Choroid plexus epithelial cell (primary cell): ENCODE results near the gene NBEAL2.
"Not testable (repeated sequence)": the region's sequence is repeated elsewhere in the genome, so short reads cannot be mapped to it uniquely, and the experiment has no call there.

Experiments
- DNase-seq: peaks from one replicate; pipeline ENCODE4 v3.0.0-alpha.2; 2010; ENCODE audit warnings: low read depth
- H3K4me3 ChIP-seq: 2 replicates; pipeline ENCODE4 v1.5.1; 2011; ENCODE audit warnings: low read depth, mild to moderate bottlenecking, control low read depth, low read length, moderate library complexity
- TF ChIP-seq, protein P1 (sequence below): conservative IDR thresholded peaks from 2 replicates; pipeline ENCODE4 v1.5.1; 2011; ENCODE audit warnings: low read depth, mild to moderate bottlenecking, control low read depth, inconsistent platforms, low read length, moderate library complexity

Gene NBEAL2

DNA sequence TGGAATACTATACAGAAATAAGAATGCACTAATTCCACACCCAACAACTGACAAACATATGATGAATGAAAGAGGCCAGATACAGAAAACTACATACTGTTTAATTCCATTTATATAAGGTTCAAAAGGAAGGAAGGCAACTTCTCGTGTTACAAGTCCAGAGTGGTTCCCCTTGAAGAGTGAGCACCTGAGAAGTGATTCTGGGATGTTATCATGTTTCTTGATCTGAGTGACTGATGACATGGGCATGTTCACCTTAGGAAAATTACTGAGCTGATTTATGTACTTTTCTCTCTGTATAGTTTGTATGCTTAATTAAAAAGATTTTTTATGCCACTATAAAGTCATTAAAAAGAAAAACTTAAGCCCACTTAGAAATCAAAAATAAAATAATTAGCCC, 16.5 kb upstream of the NBEAL2 start:
- no peak overlapping the region for H3K4me3 ChIP-seq
- no peak for DNase-seq
- TF ChIP-seq, protein P1, sequence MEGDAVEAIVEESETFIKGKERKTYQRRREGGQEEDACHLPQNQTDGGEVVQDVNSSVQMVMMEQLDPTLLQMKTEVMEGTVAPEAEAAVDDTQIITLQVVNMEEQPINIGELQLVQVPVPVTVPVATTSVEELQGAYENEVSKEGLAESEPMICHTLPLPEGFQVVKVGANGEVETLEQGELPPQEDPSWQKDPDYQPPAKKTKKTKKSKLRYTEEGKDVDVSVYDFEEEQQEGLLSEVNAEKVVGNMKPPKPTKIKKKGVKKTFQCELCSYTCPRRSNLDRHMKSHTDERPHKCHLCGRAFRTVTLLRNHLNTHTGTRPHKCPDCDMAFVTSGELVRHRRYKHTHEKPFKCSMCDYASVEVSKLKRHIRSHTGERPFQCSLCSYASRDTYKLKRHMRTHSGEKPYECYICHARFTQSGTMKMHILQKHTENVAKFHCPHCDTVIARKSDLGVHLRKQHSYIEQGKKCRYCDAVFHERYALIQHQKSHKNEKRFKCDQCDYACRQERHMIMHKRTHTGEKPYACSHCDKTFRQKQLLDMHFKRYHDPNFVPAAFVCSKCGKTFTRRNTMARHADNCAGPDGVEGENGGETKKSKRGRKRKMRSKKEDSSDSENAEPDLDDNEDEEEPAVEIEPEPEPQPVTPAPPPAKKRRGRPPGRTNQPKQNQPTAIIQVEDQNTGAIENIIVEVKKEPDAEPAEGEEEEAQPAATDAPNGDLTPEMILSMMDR = no peak

DNA sequence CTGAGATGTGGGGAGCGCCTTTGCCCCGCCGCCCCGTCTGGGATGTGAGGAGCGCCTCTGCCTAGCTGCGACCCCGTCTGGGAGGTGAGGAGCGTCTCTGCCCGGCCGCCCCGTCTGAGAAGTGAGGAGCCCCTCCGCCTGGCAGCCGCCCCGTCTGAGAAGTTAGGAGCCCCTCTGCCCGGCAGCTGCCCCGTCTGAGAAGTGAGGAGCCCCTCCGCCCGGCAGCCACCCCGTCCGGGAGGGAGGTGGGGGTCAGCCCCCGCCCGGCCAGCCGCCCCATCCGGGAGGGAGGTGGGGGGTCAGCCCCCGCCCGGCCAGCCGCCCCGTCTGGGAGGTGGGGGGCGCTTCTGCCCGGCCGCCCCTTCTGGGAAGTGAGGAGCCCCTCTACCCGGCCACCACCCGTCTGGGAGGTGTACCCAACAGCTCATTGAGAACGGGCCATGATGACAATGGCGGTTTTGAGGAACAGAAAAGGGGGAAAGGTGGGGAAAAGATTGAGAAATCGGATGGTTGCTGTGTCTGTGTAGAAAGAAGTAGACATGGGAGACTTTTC, 15.4 kb upstream of the NBEAL2 start:
- not testable (repeated sequence) for H3K4me3 ChIP-seq, DNase-seq

DNA sequence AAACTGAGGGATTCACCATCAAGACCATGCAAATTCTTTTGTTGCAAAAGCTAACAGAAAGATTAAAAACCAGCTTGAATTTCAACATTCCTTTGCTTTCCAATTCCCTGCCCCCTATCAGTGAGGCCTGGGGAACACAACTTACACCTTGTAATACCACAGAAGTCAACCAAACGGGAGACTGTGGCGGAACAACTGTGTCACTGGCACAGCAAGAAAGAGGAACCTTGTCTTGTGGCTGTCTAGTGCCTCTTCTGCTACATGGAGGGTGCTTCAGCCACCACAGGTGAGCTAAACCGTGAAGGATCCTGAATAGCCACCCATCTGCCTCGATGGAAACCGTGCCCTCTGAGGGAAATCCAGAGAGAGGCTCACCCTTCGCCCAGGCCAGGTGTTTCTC, 14.3 kb upstream of the NBEAL2 start:
- TF ChIP-seq, protein P1 = no peak
- DNase-seq = no peak
- no peak overlapping the region for H3K4me3 ChIP-seq

DNA sequence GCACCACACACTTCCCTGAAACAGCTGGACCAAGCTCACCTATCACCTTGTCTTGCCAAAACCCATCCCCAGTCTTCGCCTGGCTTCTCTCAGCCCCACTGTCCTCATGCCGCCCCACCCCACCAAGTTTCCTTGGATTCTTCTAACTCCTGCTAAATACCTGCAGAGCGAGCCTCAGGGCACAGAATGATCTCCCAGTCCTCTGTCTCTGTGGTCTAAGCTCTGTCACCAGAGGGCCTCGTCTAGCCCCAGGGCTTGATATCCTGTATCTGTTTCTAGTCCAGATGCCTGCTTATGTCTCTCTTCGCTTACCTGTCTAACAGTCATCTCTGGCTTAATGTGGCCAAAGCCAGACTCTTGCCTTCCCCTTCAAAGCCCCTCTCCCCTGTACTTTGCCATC, 12.7 kb upstream of the NBEAL2 start:
- no peak overlapping the region for H3K4me3 ChIP-seq
- TF ChIP-seq, protein P1 = no peak
- DNase-seq = no peak

DNA sequence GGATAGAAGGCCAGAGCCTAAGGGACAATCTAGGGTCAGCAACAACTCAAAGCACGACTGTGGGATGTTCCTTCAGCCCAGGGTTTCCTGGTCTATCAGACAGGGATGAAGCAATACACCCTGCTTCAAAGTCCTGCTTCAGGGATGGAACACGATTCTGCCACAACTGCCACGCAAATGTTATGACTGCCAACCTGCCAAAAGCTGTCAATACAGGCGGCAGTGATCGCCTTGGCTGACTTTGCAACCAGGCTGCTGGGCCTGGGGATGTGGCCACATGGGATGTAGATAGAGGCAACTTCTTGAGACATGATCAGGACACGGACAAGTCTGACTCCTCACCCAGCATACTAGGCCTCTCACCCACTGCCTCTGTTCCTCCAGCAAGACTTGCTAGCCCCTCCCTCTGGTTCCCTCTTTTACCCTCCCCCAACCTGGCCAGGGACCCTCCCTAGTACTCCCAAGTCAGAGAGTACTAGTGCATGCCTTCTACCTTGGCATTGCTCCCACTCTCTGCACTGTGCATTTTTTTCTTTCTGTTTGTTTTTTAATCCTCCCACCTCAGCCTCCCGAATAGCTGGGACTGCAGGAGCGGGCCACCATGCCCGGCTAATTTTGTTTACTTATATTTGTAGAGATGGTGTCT, 10.6 kb upstream of the NBEAL2 start:
- no peak for DNase-seq
- TF ChIP-seq, protein P1 = no peak
- H3K4me3 ChIP-seq = no peak overlapping the region

DNA sequence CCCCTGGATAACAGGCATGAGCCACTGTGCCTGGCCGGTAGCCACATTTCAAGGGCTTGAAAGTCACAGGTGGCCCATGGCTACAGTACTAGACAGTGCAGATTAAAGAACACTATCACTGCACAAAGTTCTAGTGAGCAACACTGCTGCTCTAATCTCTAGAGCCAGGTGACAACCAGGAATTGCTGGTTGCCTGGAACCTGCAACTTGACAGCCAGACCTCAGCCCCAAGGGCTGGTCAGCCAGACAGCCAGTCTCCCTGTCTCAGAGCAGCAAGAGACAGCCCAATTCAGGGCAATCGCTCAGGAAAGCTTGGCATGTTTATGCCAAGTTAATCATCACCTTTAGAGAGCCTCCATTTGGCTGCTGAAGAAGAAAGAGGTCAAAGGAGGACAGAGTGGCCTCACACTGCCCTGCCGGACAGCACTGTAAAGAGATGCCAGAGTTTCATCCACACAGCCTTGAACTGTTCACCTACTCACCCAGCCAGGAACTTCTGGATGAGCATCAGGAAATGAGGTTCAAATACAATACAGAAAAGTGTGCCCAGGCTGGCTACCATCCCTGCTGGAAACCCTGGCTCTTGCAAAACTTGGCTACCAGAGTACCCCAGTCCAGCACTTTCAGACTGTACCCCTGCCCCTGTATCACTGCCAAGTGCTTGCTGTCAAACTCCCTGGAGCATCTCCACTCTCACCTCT, 8.9 kb upstream of the NBEAL2 start:
- TF ChIP-seq, protein P1 = no peak
- no peak overlapping the region for H3K4me3 ChIP-seq
- no peak for DNase-seq

DNA sequence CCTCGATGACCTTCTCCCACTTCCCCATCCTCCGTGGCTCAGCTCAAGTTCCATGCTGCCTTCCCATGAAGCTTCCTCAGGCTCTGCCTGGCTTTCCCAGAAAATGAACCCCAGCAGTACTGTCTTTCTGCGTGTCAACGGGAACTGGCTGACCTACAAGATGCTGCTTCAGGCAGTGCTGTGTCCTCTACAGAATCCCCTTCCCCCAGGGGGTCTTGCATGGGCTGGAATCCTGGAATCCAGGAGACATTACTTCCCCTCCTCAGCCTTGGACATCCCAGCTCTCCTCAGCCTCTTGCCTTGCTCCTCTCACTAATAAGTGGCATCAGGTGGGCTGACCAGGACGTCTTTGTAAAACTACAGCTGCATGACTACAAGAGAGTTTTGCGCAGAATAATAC, 8.3 kb upstream of the NBEAL2 start:
- no peak for DNase-seq
- H3K4me3 ChIP-seq = no peak overlapping the region
- TF ChIP-seq, protein P1 = no peak
